ENCODE measurements around the gene PCDHB1. TPM values are rescaled to one million over a fixed set of nuclear protein-coding genes. Genes with fewer than 3 reads are reported as not detected.

PCDHB1 gene
- polyA plus RNA-seq, 2 of the 4 experiments (the other 2 are of a cell fraction) = not detected

DNA sequence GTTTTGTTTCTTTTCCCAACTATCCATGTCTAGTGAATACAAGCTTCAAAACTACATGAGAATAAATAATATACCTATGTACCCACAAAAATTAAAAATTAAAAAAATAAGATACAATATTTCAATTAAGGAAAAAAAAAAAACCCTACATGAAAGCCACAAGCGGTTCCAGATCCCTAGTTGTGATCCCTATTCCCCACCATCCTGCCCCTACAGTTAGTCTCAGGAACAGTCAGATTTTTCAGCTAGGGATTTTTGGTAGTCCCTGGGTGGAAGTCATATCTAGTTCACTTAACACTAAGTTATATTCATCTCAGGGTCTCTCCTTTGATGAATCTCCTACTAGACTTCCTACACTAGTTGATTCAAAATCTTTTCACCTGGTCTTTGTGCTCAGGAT is 18.5 kb upstream of the PCDHB1 start:
- DNase-seq (ENCODE audit: low read depth in 1 of 2, low spot score in 1 of 2) (no peak), ATAC-seq (no peak), FAIRE-seq (no peak)
- ChIA-PET CTCF (interaction anchor here (0.6 to 6.9 kb wide), 4 partner anchors 9 to 211 kb away, joined by 3 to 37 read pairs (median 4); partner anchors contain the start of genes PCDHA12, PCDHA5 and PCDHAC1), POLR2A (no interaction called here)
- 18% methylated on average over 1 of the region's 1 CpG for WGBS (ENCODE audit: missing lambda C conversion rate)
- Histone ChIP-seq H3K27ac (no peak overlapping the region), H3K4me3 (no peak overlapping the region), H3K9me3 (no peaks in the 10 kb centered on the region), H3K4me2 (no peak overlapping the region), H3K4me1 (no peaks in the 10 kb centered on the region)
- TF ChIP-seq, protein P1, sequence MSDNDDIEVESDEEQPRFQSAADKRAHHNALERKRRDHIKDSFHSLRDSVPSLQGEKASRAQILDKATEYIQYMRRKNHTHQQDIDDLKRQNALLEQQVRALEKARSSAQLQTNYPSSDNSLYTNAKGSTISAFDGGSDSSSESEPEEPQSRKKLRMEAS (IDR thresholded peaks at IDR 0.05) = no peak
- TF ChIP-seq HOXB5 (CRISPR knock-in tag; IDR thresholded peaks at IDR 0.05) = no peak
- TF ChIP-seq EHMT2 (IDR thresholded peaks at IDR 0.05; ENCODE audit: low read depth) = no peak
- TF ChIP-seq ZSCAN20 (CRISPR knock-in tag; IDR thresholded peaks at IDR 0.05) = no peak
- TF ChIP-seq POLR2AphosphoS2 (conservative IDR thresholded peaks at IDR 0.05; ENCODE audit: low read length) = no peak
- no peak for TF ChIP-seq HEYL (CRISPR knock-in tag; IDR thresholded peaks at IDR 0.05)
- TF ChIP-seq, protein P2, sequence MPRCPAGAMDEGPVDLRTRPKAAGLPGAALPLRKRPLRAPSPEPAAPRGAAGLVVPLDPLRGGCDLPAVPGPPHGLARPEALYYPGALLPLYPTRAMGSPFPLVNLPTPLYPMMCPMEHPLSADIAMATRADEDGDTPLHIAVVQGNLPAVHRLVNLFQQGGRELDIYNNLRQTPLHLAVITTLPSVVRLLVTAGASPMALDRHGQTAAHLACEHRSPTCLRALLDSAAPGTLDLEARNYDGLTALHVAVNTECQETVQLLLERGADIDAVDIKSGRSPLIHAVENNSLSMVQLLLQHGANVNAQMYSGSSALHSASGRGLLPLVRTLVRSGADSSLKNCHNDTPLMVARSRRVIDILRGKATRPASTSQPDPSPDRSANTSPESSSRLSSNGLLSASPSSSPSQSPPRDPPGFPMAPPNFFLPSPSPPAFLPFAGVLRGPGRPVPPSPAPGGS (IDR thresholded peaks at IDR 0.05) = no peak
- TF ChIP-seq ESRRA (IDR thresholded peaks at IDR 0.05; ENCODE audit: borderline replicate concordance, low read length) = no peak
- TF ChIP-seq ZFP36 (IDR thresholded peaks at IDR 0.05; ENCODE audit: borderline replicate concordance, partially characterized antibody) = no peak
- no peak for TF ChIP-seq HOXB13 (CRISPR knock-in tag; IDR thresholded peaks at IDR 0.05; ENCODE audit: low read depth)
- TF ChIP-seq JUN (IDR thresholded peaks at IDR 0.05) = no peak
- TF ChIP-seq RARB (CRISPR knock-in tag; IDR thresholded peaks at IDR 0.05) = no peak
- no peak for TF ChIP-seq CBX2 (IDR thresholded peaks at IDR 0.05; ENCODE audit: borderline replicate concordance, low read depth)

DNA sequence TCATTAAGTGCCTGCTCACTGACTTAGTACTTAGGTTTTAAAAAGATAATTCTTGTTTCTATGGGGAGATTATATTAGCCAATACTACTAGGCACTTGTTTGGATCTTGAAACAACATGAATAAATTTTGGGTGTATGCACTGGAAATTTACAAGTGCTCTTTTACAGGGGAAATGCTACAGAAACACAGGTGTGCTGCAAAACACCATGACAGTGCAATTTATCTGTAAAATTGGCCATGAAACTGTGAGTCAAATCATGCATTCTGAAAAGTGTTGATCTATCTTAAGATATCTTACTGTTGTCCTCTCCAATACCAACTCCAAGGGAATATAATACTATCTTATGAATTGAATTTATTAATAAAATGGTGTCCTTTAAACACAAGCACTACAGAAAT is 12.1 kb upstream of the PCDHB1 start:
- no peak for TF ChIP-seq SMC3 (IDR thresholded peaks at IDR 0.05)
- no peak for TF ChIP-seq HOXB5 (CRISPR knock-in tag; IDR thresholded peaks at IDR 0.05)
- TF ChIP-seq BHLHE40 (IDR thresholded peaks at IDR 0.05; ENCODE audit: low read depth, low read length) = no peak
- TF ChIP-seq CBX2 (IDR thresholded peaks at IDR 0.05; ENCODE audit: borderline replicate concordance, low read depth) = no peak
- TF ChIP-seq, protein P3, sequence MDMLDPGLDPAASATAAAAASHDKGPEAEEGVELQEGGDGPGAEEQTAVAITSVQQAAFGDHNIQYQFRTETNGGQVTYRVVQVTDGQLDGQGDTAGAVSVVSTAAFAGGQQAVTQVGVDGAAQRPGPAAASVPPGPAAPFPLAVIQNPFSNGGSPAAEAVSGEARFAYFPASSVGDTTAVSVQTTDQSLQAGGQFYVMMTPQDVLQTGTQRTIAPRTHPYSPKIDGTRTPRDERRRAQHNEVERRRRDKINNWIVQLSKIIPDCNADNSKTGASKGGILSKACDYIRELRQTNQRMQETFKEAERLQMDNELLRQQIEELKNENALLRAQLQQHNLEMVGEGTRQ (IDR thresholded peaks at IDR 0.05) = no peak
- TF ChIP-seq, protein P4, sequence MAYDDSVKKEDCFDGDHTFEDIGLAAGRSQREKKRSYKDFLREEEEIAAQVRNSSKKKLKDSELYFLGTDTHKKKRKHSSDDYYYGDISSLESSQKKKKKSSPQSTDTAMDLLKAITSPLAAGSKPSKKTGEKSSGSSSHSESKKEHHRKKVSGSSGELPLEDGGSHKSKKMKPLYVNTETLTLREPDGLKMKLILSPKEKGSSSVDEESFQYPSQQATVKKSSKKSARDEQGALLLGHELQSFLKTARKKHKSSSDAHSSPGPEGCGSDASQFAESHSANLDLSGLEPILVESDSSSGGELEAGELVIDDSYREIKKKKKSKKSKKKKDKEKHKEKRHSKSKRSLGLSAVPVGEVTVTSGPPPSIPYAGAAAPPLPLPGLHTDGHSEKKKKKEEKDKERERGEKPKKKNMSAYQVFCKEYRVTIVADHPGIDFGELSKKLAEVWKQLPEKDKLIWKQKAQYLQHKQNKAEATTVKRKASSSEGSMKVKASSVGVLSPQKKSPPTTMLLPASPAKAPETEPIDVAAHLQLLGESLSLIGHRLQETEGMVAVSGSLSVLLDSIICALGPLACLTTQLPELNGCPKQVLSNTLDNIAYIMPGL (CRISPR knock-in tag; IDR thresholded peaks at IDR 0.05; ENCODE audit: borderline replicate concordance) = no peak
- TF ChIP-seq NFE2L2 (conservative IDR thresholded peaks at IDR 0.05; ENCODE audit: low read length) = peak; percentile 58
- TF ChIP-seq RNF2 (IDR thresholded peaks at IDR 0.05; ENCODE audit: borderline replicate concordance, low read depth) = no peak
- no peak for TF ChIP-seq HDAC2 (IDR thresholded peaks at IDR 0.05)
- TF ChIP-seq POLR2A (IDR thresholded peaks at IDR 0.05; ENCODE audit: low read length) = no peak
- no peak for TF ChIP-seq GATA3 (IDR thresholded peaks at IDR 0.05; ENCODE audit: borderline replicate concordance)
- TF ChIP-seq MAFK (IDR thresholded peaks at IDR 0.05; ENCODE audit: partially characterized antibody) = peak; percentile 59
- no peak for TF ChIP-seq HOXA7 (CRISPR knock-in tag; IDR thresholded peaks at IDR 0.05)
- TF ChIP-seq CHD4 (IDR thresholded peaks at IDR 0.05; ENCODE audit: borderline replicate concordance) = no peak
- TF ChIP-seq, protein P5, sequence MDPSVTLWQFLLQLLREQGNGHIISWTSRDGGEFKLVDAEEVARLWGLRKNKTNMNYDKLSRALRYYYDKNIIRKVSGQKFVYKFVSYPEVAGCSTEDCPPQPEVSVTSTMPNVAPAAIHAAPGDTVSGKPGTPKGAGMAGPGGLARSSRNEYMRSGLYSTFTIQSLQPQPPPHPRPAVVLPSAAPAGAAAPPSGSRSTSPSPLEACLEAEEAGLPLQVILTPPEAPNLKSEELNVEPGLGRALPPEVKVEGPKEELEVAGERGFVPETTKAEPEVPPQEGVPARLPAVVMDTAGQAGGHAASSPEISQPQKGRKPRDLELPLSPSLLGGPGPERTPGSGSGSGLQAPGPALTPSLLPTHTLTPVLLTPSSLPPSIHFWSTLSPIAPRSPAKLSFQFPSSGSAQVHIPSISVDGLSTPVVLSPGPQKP (IDR thresholded peaks at IDR 0.05; ENCODE audit: low read depth, low read length) = no peak
- ChIA-PET CTCF (interaction anchor here (1.0 to 6.9 kb wide), 12 partner anchors 41 to 232 kb away, joined by 3 to 77 read pairs (median 28); partner anchors contain the start of genes PCDHA11, PCDHA12, PCDHA4 and PCDHA5), POLR2A (interaction anchor here (1.9 to 2.4 kb wide), 3 partner anchors 113 to 217 kb away, joined by 17 to 30 read pairs (median 26); partner anchors contain the start of genes PCDHA12, PCDHA5 and PCDHAC1)
- no peak for DNase-seq (ENCODE audit: low read depth in 1 of 2, low spot score in 1 of 2)
- no peak for FAIRE-seq
- Histone ChIP-seq H3K4me1 (peaks cover 8% of the 10 kb centered on the region; the same call in 1 of the 3 replicates), H3K4me2 (peak overlapping the region; percentile 78), H3K27ac (no peak overlapping the region), H3K9me3 (no peaks in the 10 kb centered on the region), H3K4me3 (no peak overlapping the region)
- no peak for ATAC-seq

Data from A549 (cell line).